ENCODE data around the gene UBE2E2.

The UBE2E2 gene

DNA sequence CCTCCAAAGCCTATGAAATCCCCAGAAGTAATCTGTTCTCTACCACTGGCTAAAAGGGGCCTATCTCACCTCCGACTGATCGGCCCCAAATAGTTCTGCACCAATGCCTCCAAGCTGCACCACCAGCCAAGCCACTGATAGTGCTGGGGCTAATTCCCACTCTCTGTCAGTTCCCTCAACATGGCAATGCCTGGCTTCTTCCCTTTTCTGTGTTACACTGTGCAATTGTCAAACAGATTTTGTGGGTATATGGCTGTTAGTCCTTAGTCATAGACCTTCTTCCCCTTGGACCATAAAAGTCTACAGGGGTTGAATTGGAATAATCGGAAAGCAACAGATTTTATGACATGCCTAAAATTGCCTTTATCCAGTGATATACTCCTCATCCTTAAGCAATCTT, 9.3 kb upstream of the UBE2E2 start:
- DNase-seq (ENCODE audit: low spot score) = no peak

DNA sequence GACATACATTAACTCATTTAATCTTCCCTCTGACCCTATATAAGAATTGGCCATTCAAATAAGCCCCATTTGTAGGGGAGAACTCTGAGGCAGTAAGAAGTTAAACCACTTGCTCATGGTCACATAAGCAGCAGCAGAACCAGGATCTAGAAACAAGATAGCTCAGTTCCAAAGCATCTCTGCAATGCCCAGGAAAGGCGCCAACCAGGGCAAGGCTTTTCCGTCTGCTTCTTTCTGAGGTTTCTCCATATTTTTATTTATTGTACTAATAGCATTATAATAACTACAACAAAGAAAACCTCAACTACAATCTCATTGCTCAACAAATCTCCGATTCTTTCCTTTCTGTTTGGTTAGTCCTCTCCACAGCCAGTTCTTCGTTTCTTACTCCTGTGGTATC, 4.3 kb upstream of the UBE2E2 start:
- no peak for DNase-seq (ENCODE audit: low spot score)

DNA sequence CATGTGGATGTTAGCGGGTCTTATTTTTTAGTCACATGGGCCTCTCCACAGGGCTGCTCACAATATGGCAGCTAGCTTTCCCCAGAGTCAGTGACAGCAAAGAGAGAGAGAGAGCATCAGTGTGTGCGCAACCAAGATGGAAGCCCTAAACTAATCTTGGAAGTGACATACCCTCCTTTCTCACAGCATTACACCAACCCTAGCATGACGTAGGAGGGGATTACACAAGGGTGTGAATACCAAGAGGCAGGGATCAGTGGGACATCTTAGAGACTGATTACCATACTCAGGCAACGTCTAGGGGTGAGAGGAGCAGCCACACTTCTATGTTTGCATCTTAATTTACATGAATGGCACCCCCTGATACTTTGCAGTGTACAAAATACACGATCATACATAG, 3.5 kb upstream of the UBE2E2 start:
- no peak for DNase-seq (ENCODE audit: low spot score)

DNA sequence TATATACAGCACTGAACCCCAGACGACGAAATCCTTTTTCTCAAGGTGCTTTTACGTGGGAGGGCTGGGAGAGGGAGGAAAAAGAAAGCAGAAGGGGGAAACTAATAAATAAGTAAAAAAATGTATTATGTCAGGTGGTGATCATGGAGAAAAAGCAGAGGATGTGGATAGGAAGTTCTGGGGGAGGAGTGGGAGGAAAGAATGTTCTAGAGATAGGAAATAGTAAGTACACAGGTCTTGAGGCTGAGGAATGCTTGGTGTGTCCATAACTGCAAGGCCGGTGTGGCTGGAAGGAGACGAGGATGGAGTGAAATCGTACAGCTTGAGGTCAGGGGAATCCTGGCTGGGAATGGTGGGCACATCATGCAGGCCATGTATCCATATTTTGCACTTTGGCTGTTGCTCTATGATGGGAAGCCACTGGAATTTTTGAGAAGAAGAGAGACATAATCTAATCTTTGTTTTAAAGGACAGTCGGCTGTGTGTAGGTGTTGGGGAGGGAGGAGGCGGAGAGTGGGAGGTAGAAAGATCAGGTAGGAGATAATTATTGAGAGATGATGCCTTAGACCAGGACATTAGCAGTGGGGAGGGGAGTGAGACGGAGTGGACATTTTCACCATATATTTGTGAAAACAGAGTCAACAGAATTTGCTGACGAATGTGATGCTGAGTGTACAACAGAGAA, 1.8 kb upstream of the UBE2E2 start:
- no peak for DNase-seq (ENCODE audit: low spot score)

DNA sequence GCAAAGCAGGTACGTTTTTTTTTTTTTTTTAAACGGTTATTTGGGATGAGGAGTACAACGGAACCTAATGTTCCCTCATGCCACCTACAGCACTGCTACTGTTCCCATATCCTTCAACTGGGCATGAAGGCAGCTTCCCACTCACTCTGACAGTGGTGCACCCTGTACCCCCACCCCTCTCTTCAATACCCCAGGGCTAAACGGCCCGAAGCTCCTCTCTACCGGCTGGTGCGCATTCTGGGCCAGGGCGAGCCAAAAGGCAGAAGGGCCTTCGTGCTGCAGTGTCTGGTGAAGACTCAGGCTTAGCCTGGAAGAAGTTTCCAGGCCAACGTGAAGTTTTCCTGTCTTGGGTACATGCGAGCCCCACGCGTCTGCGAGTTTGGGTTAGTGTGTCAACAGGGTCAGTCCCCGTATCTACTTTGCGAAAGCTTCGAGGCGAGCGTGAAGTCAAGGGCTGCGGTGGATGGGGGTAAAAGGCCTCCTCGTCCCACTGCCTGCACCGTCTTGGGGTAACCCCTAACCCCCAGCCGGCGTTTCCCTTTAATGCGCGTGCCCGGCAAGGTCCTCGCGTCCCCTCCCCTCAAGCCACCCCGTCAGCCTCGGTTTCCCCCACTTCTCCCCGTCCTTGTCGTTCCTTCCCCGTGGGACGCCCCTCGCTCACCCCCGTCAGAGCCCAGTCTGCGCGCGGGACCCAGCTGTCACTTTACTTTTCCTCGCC, 765 bp upstream of the UBE2E2 start:
- DNase-seq (ENCODE audit: low spot score) = no peak

DNA sequence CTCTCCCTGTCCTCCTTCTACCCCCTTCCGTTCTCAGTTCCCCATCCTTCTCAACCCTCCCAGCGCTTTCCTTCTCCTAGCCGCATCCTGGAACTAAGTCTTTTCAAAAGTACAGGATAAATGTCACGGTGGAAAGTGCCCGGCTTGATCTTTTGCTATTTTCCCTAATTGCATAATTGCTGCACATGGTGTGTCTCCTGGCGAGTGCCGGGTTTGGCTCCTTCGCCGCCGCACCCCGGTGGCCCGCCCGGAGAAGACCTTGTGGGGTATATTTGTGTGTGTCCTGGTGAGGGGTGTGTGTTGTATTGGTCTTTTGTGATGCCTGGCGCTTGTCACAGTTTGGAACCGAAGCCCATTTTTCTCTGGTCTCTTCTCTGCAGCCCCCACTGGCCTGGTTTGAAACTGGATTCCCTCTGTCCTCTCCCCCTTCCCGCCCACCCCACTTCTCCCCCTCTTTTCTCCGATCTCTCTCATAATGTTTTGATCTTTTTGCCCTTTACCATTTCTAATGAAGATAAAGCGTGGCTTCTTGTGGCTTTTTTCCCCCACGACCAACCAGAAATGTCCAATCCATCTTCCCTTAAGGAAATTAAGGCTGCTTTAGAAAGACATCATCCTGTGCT, 692 bp downstream of the UBE2E2 start:
- peak; percentile 68 for DNase-seq (ENCODE audit: low spot score)

DNA sequence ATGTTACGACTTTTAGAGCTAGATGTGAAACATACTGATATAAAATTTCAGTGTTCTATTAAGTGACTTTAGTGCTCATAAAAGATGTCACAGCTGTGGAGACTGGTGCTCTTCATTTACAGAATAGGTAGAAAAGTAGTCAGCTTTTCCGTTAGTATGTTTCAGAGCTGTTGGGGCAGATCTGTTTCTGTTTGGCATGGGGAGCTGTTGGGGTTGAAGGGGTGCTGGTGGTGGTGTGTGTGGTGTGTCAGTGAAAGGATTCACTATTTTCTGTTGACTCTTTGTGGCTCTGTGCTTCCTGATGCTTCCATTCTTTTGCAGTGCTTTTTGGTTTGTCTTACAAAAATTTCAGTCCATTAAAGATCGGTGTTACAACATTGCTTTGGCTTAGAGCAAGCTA, 3.2 kb downstream of the UBE2E2 start:
- DNase-seq (ENCODE audit: low spot score) = no peak

DNA sequence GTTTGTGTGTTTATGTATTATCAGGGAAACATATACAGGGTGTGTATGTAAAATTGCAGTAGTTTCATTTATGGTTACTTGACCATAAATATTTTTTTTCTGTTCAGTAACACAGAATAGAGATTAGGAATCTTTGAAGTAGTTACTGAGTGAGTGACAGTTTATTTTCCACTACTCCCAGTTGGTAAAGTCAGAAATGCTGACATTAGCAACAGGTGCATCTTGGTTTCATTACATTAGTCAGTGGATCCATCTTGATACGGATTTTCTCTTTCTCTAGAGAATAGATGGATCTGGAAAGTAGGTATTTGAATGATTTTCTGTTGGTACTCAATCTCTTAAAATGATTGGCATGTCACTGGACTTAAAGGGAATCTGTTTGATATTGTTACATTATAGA, 6.0 kb downstream of the UBE2E2 start:
- DNase-seq (ENCODE audit: low spot score) = no peak

DNA sequence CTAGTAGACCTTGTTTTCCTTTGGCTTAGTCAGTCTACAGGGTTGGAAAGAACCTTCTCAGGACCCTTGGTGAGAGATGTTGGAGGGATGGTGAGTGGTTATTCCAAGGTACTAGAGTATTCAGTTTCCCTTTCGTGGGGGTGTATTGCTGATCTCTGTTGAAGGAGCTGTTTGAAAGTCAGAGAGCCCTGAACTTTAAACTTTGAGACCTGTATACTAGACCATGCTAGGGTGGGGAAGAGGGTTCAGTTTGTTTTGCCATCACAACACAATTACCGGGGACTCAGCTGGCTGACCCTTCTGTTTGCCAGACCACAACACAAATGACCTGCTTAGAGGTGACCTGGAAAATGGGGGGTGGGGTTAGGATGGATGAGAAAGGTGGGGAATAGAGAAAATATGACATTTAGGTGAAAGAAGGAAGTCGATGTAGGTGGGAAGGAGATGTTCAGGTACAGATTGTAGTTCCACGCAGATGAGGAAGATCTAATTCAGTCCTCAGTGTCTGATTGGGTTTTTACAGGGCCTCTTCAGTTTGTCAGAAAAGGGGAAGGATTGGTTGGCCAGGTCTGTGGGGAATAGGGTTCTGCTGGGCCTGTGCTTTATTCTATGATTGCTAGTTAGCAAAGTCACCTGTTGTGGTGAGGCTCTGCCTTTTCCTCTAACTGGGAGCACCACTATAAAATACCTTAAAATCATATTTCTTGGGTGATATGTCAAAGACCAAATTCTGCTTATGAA, 6.8 kb downstream of the UBE2E2 start:
- no peak for DNase-seq (ENCODE audit: low spot score)

DNA sequence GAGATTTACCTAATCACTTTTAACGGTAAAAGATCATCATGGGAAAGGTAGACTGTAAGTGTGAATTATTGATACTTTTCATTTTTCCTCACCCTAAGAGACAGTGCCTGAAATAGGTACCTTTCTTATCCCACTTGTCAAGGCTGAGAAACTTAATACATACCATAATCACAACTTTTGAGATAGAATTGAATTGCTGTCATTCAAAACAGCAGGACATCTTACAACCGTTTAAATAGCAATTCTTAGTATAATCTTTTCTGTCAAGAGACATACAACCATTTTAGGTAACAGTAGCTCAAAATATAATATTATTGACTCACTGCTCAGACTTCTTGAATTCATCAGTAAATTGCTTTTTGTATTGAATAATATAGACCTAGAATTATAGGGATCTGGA, 10.7 kb downstream of the UBE2E2 start:
- DNase-seq (ENCODE audit: low spot score) = no peak

DNA sequence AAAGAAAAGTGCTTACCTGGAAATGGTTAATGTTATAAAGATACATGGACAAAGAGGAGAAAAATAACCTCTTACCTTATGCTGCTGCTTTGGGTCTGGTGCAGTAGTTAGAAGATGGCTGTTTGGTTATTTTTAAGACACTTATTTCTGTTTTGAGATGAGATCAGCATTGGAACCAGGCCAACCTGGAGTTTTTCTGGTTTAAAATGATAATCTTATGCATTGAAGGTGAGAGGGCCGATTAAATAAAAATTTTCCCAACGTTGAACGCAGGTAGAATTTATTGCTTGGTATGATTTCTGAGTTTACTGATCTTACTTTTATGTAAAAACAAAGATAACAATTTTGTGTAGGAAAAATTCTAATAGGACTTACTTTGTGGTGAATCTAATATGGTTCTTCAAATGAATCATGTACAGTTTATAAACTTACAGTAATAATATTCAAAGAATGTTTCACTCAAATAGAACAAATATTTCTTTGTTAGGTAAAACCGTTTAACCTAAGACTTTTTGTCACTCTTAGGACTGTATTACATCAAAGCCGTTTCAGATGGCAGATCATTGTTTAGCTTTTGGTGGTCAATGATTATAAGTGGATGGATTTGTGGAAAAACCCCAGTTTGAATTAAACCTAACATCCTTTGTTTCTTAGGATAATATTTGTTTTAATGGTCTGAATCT, 14.9 kb downstream of the UBE2E2 start:
- DNase-seq (ENCODE audit: low spot score) = peak; percentile 41

DNA sequence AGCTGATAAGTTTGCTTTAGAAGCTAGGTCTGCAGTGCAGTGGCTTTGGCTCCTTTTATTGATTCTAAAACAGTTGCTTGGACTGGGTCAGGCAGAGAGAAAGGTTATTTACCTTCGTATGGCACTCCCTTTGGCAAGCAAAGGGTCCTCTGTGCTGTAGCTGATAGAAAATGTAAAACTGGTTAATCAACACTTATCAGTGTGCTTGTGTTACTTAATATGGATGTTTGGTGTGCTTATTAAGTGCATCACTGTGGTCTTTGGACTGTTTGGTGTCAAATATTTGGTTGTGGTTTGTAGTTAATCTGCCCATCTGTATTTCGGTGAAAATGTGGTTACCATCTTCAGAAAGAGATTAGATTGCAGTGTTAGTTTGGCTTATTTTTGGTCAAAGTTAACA, 16.0 kb downstream of the UBE2E2 start:
- peak; percentile 56 for DNase-seq (ENCODE audit: low spot score)

DNA sequence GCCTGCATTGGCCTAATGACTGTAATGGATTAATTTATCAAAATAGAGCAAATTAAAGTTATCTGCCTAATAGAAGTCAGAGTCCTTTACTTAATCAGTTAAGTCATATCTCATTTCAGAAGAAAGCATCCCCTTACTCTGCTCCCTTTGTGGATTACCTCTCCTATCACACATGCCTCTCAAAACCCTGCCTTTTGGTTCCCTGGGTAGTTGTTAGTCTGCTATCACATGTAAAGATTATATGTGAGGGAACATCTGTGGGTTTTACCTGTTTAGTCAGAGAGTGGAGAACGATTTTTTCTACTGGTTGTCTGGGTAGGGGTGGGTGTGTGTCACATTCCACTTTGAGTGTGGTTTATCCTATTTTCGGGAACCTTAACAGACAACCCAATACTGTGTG, 16.4 kb downstream of the UBE2E2 start:
- peak; percentile 47 for DNase-seq (ENCODE audit: low spot score)

DNA sequence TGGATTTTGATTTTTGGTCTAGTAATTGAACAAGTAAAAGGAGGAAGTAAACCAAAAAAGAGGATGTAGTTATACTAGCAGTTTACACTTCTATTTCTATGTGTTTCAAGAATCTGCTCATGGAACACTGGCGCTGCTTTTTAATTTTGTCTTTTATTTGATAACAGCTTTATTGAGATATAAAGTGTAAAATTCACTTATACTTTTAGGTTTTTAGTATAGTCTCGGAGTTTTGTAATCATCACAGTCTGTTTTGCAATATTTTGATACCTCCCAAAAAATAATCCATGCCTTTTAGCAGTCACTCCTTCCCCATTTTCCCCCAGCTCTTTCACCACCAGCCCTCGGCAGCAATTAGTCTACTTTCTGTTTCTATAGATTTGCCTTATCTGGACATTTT, 18.0 kb downstream of the UBE2E2 start:
- peak; percentile 53 for DNase-seq (ENCODE audit: low spot score)

DNA sequence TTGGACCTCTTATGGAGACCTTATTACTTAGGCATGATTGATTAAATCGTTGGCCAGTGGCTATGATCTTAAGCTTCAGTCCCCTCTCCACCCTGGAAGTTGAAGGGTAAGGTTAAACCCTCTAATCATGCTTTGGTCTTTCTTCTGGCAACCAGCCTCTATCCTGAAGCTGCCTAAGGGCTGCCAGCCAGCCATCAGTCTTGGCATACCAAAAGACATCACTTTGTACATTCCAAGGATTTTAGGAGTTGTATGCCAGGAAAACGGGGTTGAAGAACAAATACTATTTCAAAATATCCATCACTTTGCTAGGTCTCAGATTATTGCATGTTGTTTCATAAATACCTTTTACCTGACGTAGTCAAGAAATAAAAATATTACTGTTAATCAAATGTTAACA, 28.9 kb downstream of the UBE2E2 start:
- DNase-seq (ENCODE audit: low spot score) = no peak

DNA sequence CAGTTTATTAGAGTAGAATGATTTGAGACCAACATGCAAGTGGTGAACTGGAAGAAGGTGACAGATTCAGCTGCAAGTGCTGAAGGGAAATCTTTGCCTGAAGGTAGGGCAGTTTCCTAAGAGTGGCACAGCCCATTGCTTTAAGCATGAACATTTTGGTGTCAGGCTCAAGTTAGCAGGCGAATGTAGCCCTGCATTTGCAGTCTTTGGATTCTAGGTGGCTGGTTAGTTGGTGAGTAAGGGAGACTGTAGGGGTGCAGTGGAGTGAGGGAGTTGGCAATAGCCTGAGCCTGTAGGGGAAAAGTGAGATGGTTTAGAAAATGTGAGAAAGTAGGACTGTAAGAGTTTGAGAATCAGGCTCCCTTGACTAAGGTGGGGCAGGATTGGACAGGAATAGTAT, 29.7 kb downstream of the UBE2E2 start:
- DNase-seq (ENCODE audit: low spot score) = no peak

DNA sequence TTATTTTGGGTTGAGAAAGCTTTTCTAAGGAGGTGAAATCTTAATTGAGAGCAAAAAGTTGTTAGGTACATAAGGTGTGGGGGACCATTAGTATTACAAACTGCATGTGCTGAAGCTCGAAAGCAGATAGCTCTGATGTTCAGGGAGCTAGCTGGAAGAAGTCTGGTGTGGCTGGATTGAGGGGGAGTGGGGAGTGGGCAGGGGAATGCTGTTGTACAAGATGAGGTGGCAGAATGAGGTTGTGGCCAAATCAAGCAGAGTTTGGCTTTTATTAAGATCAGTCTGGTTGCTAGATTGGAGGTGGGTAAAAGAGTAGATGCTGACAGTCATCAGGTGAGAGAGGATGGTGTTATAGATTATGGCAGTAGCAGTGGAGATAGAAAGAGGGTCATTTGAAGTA, 32.1 kb downstream of the UBE2E2 start:
- DNase-seq (ENCODE audit: low spot score) = no peak

DNA sequence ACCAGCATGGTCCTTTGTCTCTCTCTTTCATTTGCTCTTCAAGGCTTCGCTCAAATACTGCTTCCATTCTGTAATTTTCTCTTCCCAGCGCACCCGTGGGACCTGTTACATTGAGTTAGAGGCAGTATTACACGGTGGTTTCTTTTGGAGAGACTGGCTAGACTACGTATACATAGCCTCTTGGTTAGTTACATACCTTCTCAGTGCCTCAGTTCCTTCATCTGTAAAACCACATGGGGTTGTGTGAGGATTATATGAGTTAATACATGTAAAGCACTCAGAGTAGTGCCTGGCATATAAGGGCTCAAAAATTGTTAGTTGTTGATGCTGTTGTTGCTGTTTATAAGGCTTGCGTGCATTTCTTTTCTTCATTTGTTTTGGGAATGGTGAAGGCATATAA, 33.8 kb downstream of the UBE2E2 start:
- no peak for DNase-seq (ENCODE audit: low spot score)

DNA sequence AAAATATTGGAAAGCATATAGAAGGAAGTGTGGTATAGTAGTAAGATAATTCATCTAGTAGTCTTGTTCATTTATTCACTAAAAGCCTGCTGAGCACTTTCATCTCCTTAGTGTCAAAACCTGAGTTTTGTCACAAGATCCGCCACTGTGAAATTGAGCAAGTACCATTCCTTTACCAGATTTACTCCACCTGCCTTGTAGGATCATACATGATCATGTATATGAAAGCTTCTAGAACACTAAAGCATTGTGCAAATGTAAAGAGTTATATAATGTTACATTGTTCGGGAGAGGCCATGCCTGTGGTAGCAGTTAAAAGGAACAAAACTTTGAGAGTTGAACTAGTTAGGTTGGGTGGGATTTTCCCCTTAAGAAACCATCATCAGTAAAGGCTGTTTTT, 35.0 kb downstream of the UBE2E2 start:
- DNase-seq (ENCODE audit: low spot score) = no peak

DNA sequence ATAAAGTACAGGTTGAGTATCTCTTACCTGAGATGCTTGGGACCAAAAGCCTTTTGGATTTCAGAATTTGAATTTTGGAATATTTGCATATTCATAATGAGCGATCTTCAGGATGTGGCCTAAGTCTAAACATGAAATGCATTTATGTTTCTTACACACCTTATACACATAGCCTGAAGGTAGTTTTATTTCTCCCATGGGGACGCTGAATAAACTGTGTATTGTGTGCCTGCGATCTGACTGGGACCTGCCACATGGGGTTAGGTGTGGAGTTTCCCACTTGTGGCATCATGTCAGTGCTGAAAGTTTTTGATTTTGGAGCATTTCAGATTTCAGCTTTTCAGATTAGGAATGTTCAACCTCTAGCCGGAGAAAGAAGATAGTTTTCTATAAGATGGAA, 35.5 kb downstream of the UBE2E2 start:
- no peak for DNase-seq (ENCODE audit: low spot score)

DNA sequence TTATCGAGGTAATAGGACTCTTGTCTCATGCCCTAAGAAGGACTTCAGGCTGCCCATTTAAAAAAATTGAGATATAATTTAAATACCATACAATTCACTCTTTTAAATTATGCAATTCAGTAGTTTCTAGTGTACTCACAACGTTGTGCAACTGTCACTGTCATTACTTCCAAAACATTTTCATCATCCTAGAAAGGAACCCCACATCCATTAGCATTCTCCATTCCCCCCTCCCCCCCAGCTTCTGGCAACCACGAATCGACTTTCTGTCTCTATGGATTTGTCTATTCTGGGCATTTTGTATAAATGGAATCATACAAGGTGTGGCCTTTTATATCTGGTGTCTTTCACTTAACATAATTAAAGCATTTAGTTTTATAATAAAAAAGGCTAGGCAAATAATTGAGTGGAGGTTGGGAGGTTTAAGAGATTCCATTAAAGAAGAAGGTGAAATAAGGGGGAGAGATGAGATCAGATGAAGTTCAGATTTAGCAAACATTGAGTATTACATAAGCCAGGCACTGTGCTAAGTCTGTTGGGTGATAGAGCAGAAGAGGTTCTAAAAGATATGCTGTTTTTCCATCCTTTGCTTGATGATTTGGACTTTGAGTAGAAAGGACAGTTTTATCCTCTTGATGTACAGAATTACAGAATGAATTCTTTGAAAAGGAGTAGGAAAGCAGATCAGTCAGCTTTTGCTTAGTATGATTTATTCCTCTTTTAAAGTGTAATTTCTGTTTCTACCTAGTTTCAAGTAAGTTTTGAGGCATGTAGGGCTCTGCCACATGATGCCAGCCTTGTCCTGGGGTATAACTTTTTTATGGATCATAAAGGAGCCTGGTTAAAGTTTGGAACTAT, 36.3 kb downstream of the UBE2E2 start:
- no peak for DNase-seq (ENCODE audit: low spot score)

Data from NAMALWA (cell line).